Measurements from ENCODE around the gene COX6B1. TPM values are rescaled to one million over a fixed set of nuclear protein-coding genes. Genes with fewer than 3 reads are reported as not detected.

The COX6B1 gene
- total RNA-seq, 1 donor from 2014 or later = 370 TPM

GRCh38 chr19:35636651-35637050, 11.5 kb upstream of the COX6B1 start:
- no peaks in the 10 kb centered on the region for H3K27me3 Mint-ChIP-seq (ENCODE audit: unreplicated experiment)

GRCh38 chr19:35637165-35637564, 11.0 kb upstream of the COX6B1 start:
- Mint-ChIP-seq H3K9me3 (ENCODE audit: unreplicated experiment) (no peaks in the 10 kb centered on the region), H3K4me3 (ENCODE audit: unreplicated experiment) (no peak overlapping the region), H3K27ac (ENCODE audit: unreplicated experiment) (no peak overlapping the region), H3K27me3 (ENCODE audit: unreplicated experiment) (no peaks in the 10 kb centered on the region), H3K4me1 (ENCODE audit: unreplicated experiment) (peaks cover 3% of the 10 kb centered on the region), H3K36me3 (ENCODE audit: unreplicated experiment) (peaks cover 39% of the 10 kb centered on the region)
- no peak for TF ChIP-seq CTCF (IDR thresholded peaks at IDR 0.05)
- DNase-seq (ENCODE audit: extremely low spot score, unreplicated experiment) = no peak

More at GRCh38 chr19:35636651-35637050, 11.5 kb upstream of the COX6B1 start:
- Mint-ChIP-seq H3K9me3 (ENCODE audit: unreplicated experiment) (no peaks in the 10 kb centered on the region), H3K4me3 (ENCODE audit: unreplicated experiment) (no peak overlapping the region), H3K4me1 (ENCODE audit: unreplicated experiment) (peaks cover 3% of the 10 kb centered on the region), H3K27ac (ENCODE audit: unreplicated experiment) (no peak overlapping the region), H3K36me3 (ENCODE audit: unreplicated experiment) (peaks cover 44% of the 10 kb centered on the region)
- no peak for TF ChIP-seq CTCF (IDR thresholded peaks at IDR 0.05)
- DNase-seq (ENCODE audit: extremely low spot score, unreplicated experiment) = no peak

- DNase-seq (ENCODE audit: extremely low spot score, unreplicated experiment) = no peak
- peaks cover 4% of the 10 kb centered on the region for H3K4me1 Mint-ChIP-seq (ENCODE audit: unreplicated experiment)
Measured at GRCh38 chr19:35639321-35639639, 8.8 kb upstream of the COX6B1 start.

GRCh38 chr19:35639863-35640262, 8.3 kb upstream of the COX6B1 start:
- Mint-ChIP-seq H3K4me3 (ENCODE audit: unreplicated experiment) (no peak overlapping the region), H3K36me3 (ENCODE audit: unreplicated experiment) (peaks cover 23% of the 10 kb centered on the region), H3K9me3 (ENCODE audit: unreplicated experiment) (no peaks in the 10 kb centered on the region), H3K27ac (ENCODE audit: unreplicated experiment) (no peak overlapping the region), H3K27me3 (ENCODE audit: unreplicated experiment) (no peaks in the 10 kb centered on the region), H3K4me1 (ENCODE audit: unreplicated experiment) (peaks cover 8% of the 10 kb centered on the region)
- no peak for DNase-seq (ENCODE audit: extremely low spot score, unreplicated experiment)
- no peak for TF ChIP-seq CTCF (IDR thresholded peaks at IDR 0.05)

More at GRCh38 chr19:35639321-35639639, 8.8 kb upstream of the COX6B1 start:
- Mint-ChIP-seq H3K27ac (ENCODE audit: unreplicated experiment) (no peak overlapping the region), H3K27me3 (ENCODE audit: unreplicated experiment) (no peaks in the 10 kb centered on the region), H3K9me3 (ENCODE audit: unreplicated experiment) (no peaks in the 10 kb centered on the region), H3K36me3 (ENCODE audit: unreplicated experiment) (peaks cover 23% of the 10 kb centered on the region), H3K4me3 (ENCODE audit: unreplicated experiment) (no peak overlapping the region)
- no peak for TF ChIP-seq CTCF (IDR thresholded peaks at IDR 0.05)

GRCh38 chr19:35641515-35642151, 6.5 kb upstream of the COX6B1 start, which contains the start of gene ETV2:
Gene ETV2, plus strand, starts transcription at chr19:35641745. Its CDS starts 716 bp downstream, at chr19:35642461.
- no peaks in the 10 kb centered on the region for H3K9me3 Mint-ChIP-seq (ENCODE audit: unreplicated experiment)
- TF ChIP-seq CTCF (IDR thresholded peaks at IDR 0.05) = no peak
- DNase-seq (ENCODE audit: extremely low spot score, unreplicated experiment) = no peak
- H3K27me3 Mint-ChIP-seq (ENCODE audit: unreplicated experiment) = no peaks in the 10 kb centered on the region
- H3K36me3 Mint-ChIP-seq (ENCODE audit: unreplicated experiment) = peaks cover 11% of the 10 kb centered on the region
- H3K4me1 Mint-ChIP-seq (ENCODE audit: unreplicated experiment) = peaks cover 15% of the 10 kb centered on the region
- no peak within 1 kb of the TSS for H3K27ac Mint-ChIP-seq (ENCODE audit: unreplicated experiment)
- peak within 1 kb of the TSS; percentile 47 for H3K4me3 Mint-ChIP-seq (ENCODE audit: unreplicated experiment)

All from osteocyte (in vitro differentiated cells).